Prostate gland (tissue), 2 donors: ENCODE results near the gene PITX2. TPM values are rescaled to one million over a fixed set of nuclear protein-coding genes. Genes with fewer than 3 reads are reported as not detected.

Source experiments
- DNase-seq: peaks from one replicate; pipeline ENCODE4 v3.0.0-alpha.2; 2019; ENCODE audit warnings: low spot score
- H3K27ac ChIP-seq, 2 donors: fragments of 200-600 bp; sonication (generic); 2 replicates each; pipeline ENCODE4 v1.5.1; 2017 to 2019
- H3K27me3 ChIP-seq: fragments of 200-600 bp; sonication (generic); replicated peaks from 2 replicates; pipeline ENCODE4 v1.5.1; 2019; ENCODE audit not compliant: insufficient read depth
- H3K36me3 ChIP-seq, 2 donors: fragments of 200-600 bp; sonication (generic); 1 replicate in 1 of 2; 2 replicates in 1 of 2; pipeline versions ENCODE4 v1.5.1 to v1.8.1; 2017 to 2019
- H3K4me1 ChIP-seq: fragments of 200-600 bp; sonication (generic); replicated peaks from 2 replicates; pipeline ENCODE4 v1.5.1; 2019
- H3K4me3 ChIP-seq, 2 donors: fragments of 200-600 bp; sonication (generic); 2 replicates each; pipeline ENCODE4 v1.5.1; 2017 to 2019
- H3K9me3 ChIP-seq: fragments of 200-600 bp; sonication (generic); 2 replicates; pipeline ENCODE4 v1.5.1; 2017
- CTCF ChIP-seq, 4 experiments: fragments of 200-600 bp in 2 of 4; fragments of 450-650 bp in 2 of 4; sonication (generic) in 2 of 4; IDR thresholded peaks; 1 replicate in 3 of 4; 2 replicates in 1 of 4; pipeline ENCODE4 v1.5.1; 2016 to 2019; ENCODE audit warnings: antibody characterized with exemption in 4 of 4, mild to moderate bottlenecking in 2 of 4, moderate library complexity in 2 of 4
- POLR2A ChIP-seq: fragments of 450-650 bp; IDR thresholded peaks from one replicate; pipeline ENCODE4 v1.6.1; 2016; ENCODE audit warnings: antibody characterized with exemption, mild to moderate bottlenecking
- POLR2AphosphoS5 ChIP-seq: sonication (generic); formaldehyde crosslinking; IDR thresholded peaks from one replicate; pipeline ENCODE4 v1.6.1; 2017; ENCODE audit warnings: antibody characterized with exemption
- whole genome bisulfite sequencing: methylation state at CpG from one replicate; pipeline ENCODE4 v1.1.5; 2018; 5-methylcytosine and 5-hydroxymethylcytosine counted together
- intact Hi-C: fragments of 100-400 bp; cut with DNase I; formaldehyde crosslinking; loops from one replicate; pipeline ENCODE4 v1.14.2; 2022
- total RNA-seq, 2 donors: library from RNA; depleted of rRNA; stranded (reverse); fragments of >200 nt; gene quantifications; one replicate each; pipeline ENCODE4 v1.1.0, GENCODE V29; 2016

The PITX2 gene
- total RNA-seq, 2 donors from 2014 or later: 2.0 to 2.3 TPM

- no peaks in the 10 kb centered on the region for H3K36me3 ChIP-seq
- intact Hi-C loops: no loop called here
- TF ChIP-seq POLR2A: no peak
- TF ChIP-seq POLR2AphosphoS5: no peak
- no peak for TF ChIP-seq CTCF (IDR thresholded peaks at IDR 0.05)
- no peaks in the 10 kb centered on the region for H3K9me3 ChIP-seq
- no peak overlapping the region for H3K27ac ChIP-seq
- no peaks in the 10 kb centered on the region for H3K4me1 ChIP-seq
- H3K27me3 ChIP-seq: peaks cover 53% of the 10 kb centered on the region
- no peak for DNase-seq
- 55% methylated on average over 2 of the region's 2 CpGs for WGBS
- H3K4me3 ChIP-seq: no peak overlapping the region
Observed at GRCh38 chr4:110617075-110617640, 5.7 kb downstream of the PITX2 start.

GRCh38 chr4:110616238-110617074 lies 6.4 kb downstream of the PITX2 start:
- H3K27me3 ChIP-seq: peaks cover 53% of the 10 kb centered on the region
- H3K4me3 ChIP-seq: no peak overlapping the region
- no peaks in the 10 kb centered on the region for H3K4me1 ChIP-seq
- WGBS: 22% methylated on average over 17 of the region's 17 CpGs
- intact Hi-C loops: no loop called here
- no peak overlapping the region for H3K27ac ChIP-seq
- no peak for TF ChIP-seq POLR2A
- no peak for TF ChIP-seq POLR2AphosphoS5
- no peak for TF ChIP-seq CTCF (IDR thresholded peaks at IDR 0.05)
- no peak for DNase-seq
- H3K9me3 ChIP-seq: no peaks in the 10 kb centered on the region
- no peaks in the 10 kb centered on the region for H3K36me3 ChIP-seq

GRCh38 chr4:110615353-110616237 lies 7.3 kb downstream of the PITX2 start:
- Histone ChIP-seq H3K36me3 (no peaks in the 10 kb centered on the region), H3K27ac (no peak overlapping the region), H3K27me3 (peaks cover 58% of the 10 kb centered on the region), H3K9me3 (no peaks in the 10 kb centered on the region), H3K4me3 (no peak overlapping the region), H3K4me1 (no peaks in the 10 kb centered on the region)
- intact Hi-C loops: no loop called here
- 30% methylated on average over 38 of the region's 38 CpGs for WGBS
- TF ChIP-seq POLR2A: no peak
- TF ChIP-seq POLR2AphosphoS5: no peak
- no peak for TF ChIP-seq CTCF (IDR thresholded peaks at IDR 0.05)
- no peak for DNase-seq

GRCh38 chr4:110614976-110615352 lies 7.9 kb downstream of the PITX2 start:
- Histone ChIP-seq H3K9me3 (no peaks in the 10 kb centered on the region), H3K4me3 (no peak overlapping the region), H3K36me3 (no peaks in the 10 kb centered on the region), H3K27ac (no peak overlapping the region), H3K27me3 (peaks cover 58% of the 10 kb centered on the region), H3K4me1 (no peaks in the 10 kb centered on the region)
- TF ChIP-seq CTCF (IDR thresholded peaks at IDR 0.05): no peak
- intact Hi-C loops: no loop called here
- 41% methylated on average over 19 of the region's 19 CpGs for WGBS
- no peak for DNase-seq
